ENCODE results near the gene GNG2.

DNA sequence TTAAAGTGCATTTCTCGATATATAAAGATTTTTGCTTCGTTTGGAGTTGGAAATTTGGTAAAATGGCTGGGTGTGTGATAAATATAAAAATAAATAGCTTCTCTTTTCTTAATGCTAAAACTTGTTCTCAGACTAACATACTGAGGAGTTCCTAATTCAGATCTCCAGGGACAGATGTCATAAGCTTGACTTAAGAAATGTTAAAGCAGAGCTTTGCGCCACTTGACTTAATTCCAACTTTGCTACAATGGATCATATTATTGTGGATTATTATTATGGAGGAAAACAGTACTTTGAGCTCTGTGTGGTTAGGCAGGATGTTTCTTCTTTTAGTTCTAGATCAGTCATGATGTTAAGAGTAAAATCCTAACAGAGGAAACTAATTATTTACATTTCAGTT, 33.8 kb downstream of the GNG2 start:
- no peak for TF ChIP-seq EP300 (IDR thresholded peaks at IDR 0.05; ENCODE audit: borderline replicate concordance in 1 of 2, low read depth in 1 of 2, low read length in 1 of 2)
- TF ChIP-seq, protein P1, sequence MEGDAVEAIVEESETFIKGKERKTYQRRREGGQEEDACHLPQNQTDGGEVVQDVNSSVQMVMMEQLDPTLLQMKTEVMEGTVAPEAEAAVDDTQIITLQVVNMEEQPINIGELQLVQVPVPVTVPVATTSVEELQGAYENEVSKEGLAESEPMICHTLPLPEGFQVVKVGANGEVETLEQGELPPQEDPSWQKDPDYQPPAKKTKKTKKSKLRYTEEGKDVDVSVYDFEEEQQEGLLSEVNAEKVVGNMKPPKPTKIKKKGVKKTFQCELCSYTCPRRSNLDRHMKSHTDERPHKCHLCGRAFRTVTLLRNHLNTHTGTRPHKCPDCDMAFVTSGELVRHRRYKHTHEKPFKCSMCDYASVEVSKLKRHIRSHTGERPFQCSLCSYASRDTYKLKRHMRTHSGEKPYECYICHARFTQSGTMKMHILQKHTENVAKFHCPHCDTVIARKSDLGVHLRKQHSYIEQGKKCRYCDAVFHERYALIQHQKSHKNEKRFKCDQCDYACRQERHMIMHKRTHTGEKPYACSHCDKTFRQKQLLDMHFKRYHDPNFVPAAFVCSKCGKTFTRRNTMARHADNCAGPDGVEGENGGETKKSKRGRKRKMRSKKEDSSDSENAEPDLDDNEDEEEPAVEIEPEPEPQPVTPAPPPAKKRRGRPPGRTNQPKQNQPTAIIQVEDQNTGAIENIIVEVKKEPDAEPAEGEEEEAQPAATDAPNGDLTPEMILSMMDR (IDR thresholded peaks at IDR 0.05), result no peak

Measured in SK-N-SH (cell line).